SK-N-SH (cell line): ENCODE results near the gene UPB1.

Source experiments
- EZH2phosphoT487 ChIP-seq: fragments of 200-600 bp; sonication (generic); IDR thresholded peaks from 2 replicates; pipeline ENCODE4 v1.6.1; 2017; ENCODE audit warnings: low read depth, mixed run types, mild to moderate bottlenecking, antibody characterized with exemption, moderate library complexity, borderline replicate concordance
- GABPA ChIP-seq: IDR thresholded peaks from 2 replicates; pipeline ENCODE4 v1.4.0; 2012; ENCODE audit warnings: low read depth, mild to moderate bottlenecking
- JUND ChIP-seq: IDR thresholded peaks from 2 replicates; pipeline ENCODE4 v1.4.0; 2012
- MAX ChIP-seq: IDR thresholded peaks from 2 replicates; pipeline ENCODE4 v1.4.0; 2012; ENCODE audit warnings: low read depth
- PBX3 ChIP-seq: IDR thresholded peaks from 2 replicates; pipeline ENCODE4; 2012
- POLR2AphosphoS5 ChIP-seq: IDR thresholded peaks from 2 replicates; pipeline ENCODE4 v1.6.1; 2012; ENCODE audit warnings: low read depth, low read length
- TF ChIP-seq, protein P1 (sequence below): fragments of 200-600 bp; sonication (generic); IDR thresholded peaks from 2 replicates; pipeline ENCODE4 v1.6.1; 2017; ENCODE audit warnings: antibody characterized with exemption, mild to moderate bottlenecking, moderate library complexity

- TF ChIP-seq, protein P1, sequence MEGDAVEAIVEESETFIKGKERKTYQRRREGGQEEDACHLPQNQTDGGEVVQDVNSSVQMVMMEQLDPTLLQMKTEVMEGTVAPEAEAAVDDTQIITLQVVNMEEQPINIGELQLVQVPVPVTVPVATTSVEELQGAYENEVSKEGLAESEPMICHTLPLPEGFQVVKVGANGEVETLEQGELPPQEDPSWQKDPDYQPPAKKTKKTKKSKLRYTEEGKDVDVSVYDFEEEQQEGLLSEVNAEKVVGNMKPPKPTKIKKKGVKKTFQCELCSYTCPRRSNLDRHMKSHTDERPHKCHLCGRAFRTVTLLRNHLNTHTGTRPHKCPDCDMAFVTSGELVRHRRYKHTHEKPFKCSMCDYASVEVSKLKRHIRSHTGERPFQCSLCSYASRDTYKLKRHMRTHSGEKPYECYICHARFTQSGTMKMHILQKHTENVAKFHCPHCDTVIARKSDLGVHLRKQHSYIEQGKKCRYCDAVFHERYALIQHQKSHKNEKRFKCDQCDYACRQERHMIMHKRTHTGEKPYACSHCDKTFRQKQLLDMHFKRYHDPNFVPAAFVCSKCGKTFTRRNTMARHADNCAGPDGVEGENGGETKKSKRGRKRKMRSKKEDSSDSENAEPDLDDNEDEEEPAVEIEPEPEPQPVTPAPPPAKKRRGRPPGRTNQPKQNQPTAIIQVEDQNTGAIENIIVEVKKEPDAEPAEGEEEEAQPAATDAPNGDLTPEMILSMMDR: no peak
- TF ChIP-seq PBX3 (no peak), GABPA (no peak), JUND (no peak), EZH2phosphoT487 (no peak), POLR2AphosphoS5 (no peak), MAX (no peak)
Measured at GRCh38 chr22:24453853-24454252, 41.3 kb upstream of the UPB1 start.
